ENCODE results near the gene CRLF1.

- TF ChIP-seq EZH2 (IDR thresholded peaks at IDR 0.05; ENCODE audit: borderline replicate concordance, insufficient read depth, low read depth, low read length, poor library complexity, severe bottlenecking): no peak
- TF ChIP-seq CTCF (IDR thresholded peaks at IDR 0.05): no peak
Measured at GRCh38 chr19:18608102-18608804, 1.7 kb upstream of the CRLF1 start.

All from B cell (primary cell).